ENCODE results near the gene KRT8.

Gene KRT8

GRCh38 chr12:52903285-52903854 lies 1.5 kb downstream of the KRT8 start:
- H3K4me3 ChIP-seq (ENCODE audit: low read length), result peak overlapping the region; percentile 72
- no peak for TF ChIP-seq CTCF (IDR thresholded peaks at IDR 0.05; ENCODE audit: insufficient read depth, low read depth, low read length, missing control alignments)
- DNase-seq (ENCODE audit: low read depth), result peak; percentile 86

DNA sequence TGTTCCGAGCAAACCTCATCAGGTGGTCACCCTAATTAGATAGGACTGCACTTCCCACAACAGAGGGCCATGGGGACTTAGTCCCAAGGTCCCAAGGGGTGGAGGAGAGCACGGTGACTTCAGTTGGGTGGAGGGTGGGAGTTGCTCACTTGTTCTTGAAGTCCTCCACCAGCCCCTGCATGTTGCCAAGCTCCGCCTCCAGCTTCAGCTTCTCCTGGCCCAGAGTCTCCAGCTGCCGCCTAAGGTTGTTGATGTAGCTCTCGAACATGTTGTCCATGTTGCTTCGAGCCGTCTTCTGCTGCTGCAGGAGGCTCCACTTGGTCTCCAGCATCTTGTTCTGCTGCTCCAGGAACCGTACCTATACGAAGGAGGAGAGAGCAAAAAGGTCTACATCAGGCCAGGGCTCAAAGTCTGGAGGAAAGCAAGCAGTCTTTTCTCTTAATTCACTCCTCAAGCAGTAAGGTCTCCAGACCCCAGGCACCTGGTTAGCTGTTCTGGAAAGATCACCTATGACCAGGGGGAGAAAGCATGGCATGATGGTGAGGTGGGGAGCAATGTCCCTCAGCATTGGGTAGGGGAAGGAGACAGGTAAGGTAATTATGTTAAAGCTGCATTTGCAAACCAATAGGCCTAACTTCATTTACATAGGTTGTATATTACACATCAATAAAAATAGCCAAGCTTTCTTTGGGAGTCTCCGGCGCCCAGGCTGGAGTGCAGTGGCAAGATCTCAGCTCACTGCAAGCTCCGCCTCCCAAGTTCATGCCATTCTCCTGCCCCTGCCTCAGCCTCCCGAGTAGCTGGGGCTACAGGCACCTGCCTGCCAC lies 2.9 kb downstream of the KRT8 start:
- no peak overlapping the region for H3K4me3 ChIP-seq (ENCODE audit: low read length)
- DNase-seq (ENCODE audit: low read depth), result no peak
- no peak for TF ChIP-seq CTCF (IDR thresholded peaks at IDR 0.05; ENCODE audit: insufficient read depth, low read depth, low read length, missing control alignments)

DNA sequence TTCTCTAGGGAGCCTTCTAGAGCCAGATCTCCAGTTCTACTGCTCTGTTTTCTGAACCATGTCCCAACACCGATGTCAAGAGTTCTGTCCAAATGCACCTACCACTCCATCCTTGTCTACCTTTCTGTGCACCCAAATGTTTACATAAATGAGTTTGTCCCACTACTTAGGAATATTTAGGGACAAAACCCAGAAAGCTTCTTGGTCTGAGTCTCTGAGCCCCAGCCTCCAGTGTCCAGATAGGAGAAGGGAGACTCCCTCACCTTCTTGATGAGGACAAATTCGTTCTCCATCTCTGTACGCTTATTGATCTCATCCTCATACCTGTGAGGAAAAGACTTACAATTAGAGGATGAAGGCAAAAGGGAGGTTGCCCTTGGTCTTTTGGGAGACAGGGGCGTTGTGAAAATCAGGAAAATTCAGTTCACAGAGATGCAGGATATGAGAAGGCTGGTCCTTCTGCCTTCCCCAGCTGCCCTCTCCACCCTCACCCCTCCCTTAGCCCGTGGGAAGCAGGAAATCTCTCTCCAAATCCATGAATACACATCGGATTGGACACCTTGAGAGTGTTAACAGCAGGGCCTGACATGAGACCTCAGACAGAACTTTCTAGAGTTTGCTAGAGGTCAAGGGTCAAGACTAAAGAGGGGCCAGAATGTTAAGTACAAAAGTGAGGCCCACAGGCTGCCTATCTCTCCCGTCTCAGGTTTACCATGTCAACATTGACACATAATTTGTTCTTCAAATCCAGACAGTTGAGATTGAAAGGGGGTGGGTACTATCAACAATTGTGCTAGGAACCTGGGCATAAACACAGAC lies 3.8 kb downstream of the KRT8 start:
- DNase-seq (ENCODE audit: low read depth), result no peak
- TF ChIP-seq CTCF (IDR thresholded peaks at IDR 0.05; ENCODE audit: insufficient read depth, low read depth, low read length, missing control alignments), result no peak
- H3K4me3 ChIP-seq (ENCODE audit: low read length), result no peak overlapping the region

DNA sequence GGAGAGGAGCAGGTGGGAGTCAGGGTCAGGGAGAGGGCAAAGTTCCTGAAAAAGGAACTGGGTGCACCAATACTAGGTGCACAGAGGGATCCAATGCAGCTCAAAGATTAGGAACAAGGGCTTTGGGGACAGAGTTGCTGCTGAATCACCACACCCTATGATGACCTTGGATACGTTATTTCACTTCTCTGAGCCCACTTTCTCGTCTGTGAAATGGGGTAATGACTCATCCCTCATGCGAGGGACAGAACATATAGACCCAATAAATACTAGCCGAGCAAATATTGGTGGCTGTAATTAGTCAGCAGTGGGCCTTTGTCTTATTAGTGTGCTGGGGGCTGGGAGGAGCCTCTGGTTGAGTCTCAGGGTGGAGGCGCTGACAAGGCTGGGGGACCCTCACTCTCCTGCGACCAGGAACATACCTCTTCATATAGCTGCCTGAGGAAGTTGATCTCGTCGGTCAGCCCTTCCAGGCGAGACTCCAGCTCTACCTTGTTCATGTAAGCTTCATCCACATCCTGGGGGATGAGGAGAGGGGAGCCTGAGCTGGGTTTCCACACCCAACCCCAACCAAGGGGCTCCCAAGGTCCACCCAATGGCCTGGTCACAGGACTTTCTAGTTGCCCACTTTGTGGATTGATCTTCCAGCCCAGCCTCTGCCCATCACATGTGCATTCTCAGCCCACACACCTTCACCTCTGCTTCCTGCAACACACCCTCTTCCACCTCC lies 4.5 kb downstream of the KRT8 start:
- no peak for DNase-seq (ENCODE audit: low read depth)
- no peak for TF ChIP-seq CTCF (IDR thresholded peaks at IDR 0.05; ENCODE audit: insufficient read depth, low read depth, low read length, missing control alignments)
- H3K4me3 ChIP-seq (ENCODE audit: low read length), result no peak overlapping the region

GRCh38 chr12:52899338-52900035 lies 5.4 kb downstream of the KRT8 start:
- no peak overlapping the region for H3K4me3 ChIP-seq (ENCODE audit: low read length)
- TF ChIP-seq CTCF (IDR thresholded peaks at IDR 0.05; ENCODE audit: insufficient read depth, low read depth, low read length, missing control alignments), result no peak
- DNase-seq (ENCODE audit: low read depth), result no peak
